GM21825 (cell line): ENCODE data around the gene SUSD6.
"Not testable (repeated sequence)": the region's sequence is repeated elsewhere in the genome, so short reads cannot be mapped to it uniquely, and the experiment has no call there.

ENCODE experiments used
- ATAC-seq: cut with Tn5 transposase; IDR thresholded peaks from one replicate; pipeline ENCODE4 v1.9.1; 2021; ENCODE audit warnings: mild to moderate bottlenecking, moderate library complexity; ENCODE audit not compliant: unreplicated experiment

The SUSD6 gene

DNA sequence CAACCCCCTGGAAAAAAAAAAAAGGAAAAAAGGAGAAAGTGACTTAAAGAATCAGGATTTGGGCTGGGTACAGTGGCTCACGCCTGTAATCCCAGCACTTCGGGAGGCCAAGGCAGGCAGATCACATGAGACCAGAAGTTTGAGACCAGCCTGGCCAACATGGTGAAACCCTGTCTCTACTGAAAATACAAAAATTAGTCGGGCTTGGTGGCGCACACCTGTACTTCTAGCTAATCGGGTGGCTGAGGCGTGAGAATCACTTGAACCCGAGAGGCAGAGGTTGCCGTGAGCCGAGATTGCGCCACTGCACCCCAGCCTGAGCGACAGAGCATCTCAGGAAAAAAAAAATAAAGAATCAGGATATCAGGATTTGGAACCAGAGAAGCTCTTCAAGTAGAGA lies 36.2 kb downstream of the SUSD6 start:
- not testable (repeated sequence) for ATAC-seq

DNA sequence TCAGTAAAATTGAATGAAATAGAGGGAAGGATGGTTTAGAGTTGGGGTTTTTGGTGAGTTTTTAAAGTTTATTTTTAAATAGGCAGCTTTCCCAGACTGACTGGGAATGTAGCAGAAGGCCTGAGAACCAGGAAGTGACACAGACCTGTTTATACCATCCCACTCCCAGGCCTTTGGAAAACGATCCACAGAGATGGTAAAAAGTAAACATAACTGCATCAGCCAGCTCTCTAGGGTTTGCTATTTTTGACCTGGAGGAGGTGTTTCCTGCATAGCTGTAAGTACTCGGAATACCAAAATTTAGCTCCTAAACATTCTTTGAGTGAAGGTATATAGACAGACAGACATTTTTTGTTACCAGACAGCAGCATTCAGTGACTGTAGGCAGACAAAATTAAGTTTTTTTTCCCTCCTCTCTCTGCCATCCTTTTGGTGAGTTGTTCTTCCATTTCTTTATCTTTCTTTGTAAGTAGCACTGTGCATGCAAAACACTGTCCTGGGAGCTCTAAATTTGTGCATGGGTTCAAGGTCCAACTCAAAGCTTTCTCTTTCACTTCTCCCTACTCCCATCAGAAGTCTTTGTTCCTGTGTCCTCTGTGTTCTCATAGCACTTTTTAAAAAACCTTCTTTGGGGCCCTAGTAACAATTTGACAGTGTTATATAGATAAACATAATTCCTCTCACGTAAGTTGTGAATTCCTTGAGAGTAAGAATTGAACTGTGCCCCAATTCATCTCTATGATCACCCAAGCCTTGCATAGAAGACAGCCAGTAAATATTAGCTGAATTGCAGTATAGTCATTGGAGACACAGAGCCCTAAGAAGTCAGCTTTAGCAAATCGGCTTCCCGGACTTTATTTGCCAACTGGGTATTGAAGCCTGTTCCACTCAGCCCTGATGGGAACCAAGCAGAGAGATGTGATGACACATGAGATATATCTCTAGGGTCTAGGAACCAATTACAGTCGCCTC lies 37.4 kb downstream of the SUSD6 start:
- no peak for ATAC-seq

DNA sequence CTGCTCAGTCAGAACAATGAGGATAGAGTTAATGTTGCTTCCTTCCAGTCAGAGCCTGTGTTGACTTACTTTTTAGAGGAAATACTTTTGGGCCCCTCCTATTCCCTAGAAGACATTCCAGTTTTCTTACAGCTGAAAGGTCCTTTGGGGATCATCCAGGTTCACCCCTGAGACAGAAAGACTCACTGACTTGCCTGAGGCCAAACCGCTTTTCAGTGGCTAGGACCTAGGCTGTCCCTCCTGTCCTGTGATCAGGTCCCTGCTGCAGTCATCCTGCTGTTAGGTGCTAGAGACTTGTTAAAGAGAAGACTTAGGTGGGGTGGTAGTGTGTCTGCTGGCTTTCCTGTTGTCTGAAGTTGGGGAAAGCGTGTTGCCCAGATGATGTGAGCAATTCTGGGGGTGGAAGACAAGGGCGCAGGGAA lies 39.6 kb downstream of the SUSD6 start:
- no peak for ATAC-seq

DNA sequence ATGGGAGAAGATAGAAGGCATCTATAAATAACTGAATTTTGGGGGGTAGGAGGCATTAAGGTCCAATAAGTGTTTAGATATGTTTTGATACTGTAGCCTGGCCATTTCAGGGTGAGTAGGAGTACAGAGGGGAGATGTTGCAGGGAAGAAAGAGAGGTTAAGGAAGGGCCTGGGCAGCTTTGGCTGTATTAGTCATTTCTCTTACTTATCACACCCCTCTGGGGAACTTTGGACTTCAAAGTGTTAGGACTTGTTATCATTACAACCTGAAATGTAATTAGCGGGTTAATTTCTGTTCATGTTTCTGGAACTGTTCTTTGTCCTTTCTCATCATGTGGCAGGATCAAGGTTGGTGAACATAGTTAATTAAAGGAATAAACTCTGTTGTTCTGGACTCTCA lies 40.3 kb downstream of the SUSD6 start:
- no peak for ATAC-seq

DNA sequence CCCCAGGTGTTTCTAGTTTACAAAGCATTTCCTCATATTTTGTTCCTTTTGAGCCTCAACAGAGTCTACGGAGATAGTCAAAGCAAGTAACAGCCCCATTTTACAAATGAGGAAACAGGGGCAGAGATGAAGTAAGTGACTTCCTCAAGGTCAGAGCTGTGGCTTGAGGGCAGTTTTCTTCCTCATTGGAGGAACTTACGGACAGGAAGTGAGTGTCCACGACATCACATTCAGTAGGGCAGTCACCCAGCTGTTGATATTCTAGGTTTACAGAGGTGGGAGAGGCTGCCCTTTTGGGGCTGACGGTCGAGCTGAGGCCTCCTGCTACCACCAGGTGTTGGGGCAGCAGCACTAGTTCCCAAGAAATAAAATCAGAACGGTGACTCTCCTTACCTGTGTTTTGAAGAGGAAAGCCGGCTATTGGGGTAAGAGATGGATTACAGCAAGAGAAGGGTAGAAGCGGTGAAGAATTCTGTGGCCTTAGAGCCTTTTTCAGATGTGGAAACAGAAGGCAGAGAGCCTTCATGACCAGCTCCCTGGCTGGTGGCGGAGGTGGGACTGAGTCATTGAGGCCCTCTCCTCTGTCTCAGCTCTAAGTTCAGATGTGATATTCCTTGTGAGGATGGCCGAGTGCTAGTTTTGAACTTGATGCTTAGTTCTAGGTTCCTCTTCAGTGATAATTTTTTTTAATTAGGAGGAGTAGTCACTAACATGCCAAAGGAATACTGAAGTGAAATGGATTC lies 41.7 kb downstream of the SUSD6 start:
- no peak for ATAC-seq

DNA sequence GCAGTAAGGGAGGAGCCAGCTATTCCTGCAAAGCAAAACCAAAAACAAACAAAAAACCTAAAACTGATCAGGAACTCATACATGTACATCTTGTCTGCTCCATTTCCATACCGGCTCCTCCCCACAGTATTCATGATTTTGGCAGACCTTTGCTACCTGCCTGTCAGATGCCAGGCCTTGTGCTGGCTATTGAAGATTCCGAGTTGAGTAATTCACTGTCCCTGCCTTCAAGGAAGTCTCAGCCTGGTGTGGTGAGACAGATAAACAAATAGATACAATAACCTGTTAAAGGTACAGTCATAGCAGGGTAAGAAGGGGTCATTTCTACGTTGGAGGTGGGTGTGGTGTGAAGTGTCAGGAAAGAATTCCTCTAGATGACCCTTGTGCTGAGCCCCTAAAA lies 42.7 kb downstream of the SUSD6 start:
- ATAC-seq = no peak

DNA sequence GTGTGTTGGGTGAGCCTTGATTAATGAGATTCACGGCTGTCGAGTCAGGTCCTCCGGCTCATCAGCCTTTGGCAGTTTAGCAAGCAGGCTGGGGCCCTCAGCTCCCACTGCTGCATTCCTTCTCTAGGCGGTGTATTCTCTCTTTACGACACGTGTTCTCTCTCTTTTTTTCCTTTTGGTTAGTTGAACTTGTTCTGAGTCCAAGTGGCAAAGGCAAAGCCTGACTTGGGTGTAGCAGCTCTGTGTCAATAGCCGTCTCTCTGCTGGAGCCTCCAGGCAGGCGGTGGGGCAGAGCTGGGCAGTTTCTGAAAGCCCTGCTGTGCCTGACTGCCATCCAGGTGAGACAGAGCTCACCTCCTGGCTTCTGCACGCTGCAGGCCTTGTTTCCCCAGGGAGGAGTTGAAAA lies 46.6 kb downstream of the SUSD6 start:
- ATAC-seq = no peak

DNA sequence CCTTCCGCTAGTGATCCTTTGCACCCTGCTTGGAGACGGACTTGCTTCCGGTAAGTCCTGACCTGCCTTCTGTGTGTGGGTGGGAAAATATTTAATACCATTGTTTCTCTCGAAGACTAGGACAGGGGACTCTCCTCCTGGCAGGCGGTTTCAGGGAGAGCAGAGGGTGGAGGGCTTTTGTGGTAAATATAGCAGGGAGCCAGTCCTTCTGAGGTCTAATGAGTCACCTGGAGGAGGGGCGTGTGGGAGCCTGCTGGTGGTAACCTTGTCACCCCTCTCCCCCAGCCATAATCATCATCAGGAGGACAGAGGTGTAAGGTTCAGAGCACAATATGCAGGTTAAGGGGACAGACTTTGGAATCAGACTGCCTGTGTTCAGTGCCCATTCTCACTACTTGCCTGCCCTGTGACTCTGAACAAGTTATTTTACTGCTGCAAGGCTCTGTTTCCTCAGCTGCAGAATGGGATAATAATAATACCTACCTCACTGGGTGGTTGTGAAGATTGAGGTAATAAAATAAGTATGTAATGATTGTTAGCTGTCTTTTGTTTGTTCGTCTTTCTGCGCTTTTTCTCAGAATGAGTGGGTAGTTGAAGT lies 47.4 kb downstream of the SUSD6 start:
- no peak for ATAC-seq

DNA sequence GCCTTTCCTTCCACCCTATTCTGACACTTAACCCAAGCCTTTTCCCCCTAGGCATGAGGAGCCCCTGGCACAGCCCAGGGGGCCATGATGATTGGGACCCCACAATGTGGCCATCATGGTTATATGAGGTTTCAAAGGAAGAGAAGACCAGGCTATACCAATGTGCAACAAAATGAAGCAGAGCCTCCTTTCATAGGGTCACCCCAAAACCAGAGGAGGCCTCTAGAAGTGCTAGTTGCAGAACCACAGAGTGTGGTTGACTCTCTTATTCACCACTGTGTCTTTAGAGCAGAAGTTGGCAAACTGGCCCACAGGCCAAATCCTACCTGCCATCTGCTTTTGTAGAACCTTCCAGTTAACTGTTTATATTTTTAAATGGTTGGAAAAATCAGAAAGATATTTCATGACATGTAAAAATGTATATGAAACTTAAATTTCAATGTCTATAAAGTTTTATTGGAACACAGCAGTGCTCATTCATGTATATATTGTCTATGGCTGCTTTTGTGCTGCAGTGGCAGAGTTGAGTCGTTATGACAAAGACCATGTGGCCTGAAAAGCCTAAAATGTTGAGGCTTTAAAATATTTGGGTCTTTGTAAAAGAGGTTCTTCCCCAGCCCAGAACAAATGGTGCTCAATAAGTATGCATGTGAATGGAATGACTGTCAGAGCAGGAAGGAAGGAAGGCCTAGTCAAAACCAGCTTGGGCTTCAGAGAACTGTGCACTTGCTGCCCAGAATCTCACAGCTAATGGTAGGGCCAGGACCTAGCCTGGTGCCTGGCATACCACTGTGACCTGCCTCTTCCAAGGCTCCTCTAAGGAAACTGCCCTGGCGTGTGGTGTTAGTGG lies 49.2 kb downstream of the SUSD6 start:
- no peak for ATAC-seq

DNA sequence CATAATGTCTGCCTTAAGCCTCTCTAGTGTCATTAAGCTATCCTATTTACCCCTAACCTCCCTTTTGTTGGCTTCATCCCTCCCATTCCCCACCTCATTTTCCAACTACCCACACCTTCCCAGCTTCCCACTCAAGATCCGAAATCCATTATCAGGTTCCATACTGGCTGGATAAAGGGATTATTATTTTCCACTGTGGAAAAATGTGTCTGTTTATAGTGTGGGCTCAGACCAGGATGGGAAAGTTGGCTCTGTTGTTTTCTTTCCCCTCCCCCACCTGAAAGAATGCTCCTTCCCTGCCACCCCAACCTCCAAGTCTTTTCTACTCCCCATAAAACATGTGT lies 49.8 kb downstream of the SUSD6 start:
- ATAC-seq = no peak

DNA sequence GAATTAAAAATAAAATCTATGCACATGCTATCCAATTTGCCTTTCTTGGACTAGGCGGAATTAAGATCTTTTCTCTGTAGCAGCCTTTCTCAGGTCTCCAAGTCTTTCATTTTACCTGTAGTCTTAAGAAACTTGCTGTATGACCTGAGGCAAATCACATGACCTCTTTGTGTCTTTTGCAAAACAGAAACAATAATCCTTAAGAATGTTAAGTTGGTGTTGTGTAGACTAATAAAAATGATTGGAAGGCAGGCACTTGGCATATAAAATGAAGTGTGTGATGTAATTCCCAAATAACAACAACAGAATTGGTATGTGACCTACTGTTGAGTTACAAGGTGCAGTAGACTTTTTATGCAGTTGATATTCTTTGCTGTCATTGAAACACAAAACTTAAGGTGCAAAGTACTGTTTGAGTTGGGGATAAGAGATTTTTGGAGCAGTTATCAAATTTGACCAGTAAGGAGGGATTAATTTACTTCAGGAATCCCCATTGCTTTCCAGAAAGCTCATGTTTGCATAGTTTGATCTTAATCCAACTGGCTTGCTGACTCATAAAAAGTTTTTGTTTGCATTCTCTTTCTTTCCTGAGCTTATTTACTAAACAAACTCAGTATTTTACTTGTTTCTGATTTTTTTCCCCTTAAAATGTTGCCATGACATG lies 51.4 kb downstream of the SUSD6 start:
- no peak for ATAC-seq

DNA sequence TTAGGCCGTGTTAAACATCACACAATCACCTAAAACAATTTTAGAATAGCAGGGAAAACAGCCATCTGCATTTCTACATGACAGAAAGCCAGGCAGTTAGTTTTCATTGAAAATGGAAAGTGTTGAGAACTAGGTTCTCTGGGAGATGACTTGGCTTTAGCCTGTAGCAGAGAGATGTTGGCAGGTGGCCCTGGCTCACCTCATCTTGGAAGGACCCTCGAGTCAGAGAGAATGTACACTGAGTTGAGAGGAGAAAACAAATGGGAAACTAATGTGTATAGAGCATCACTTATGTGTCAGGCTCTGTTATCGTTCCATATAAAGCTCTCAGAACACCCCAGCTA lies 51.9 kb downstream of the SUSD6 start:
- ATAC-seq = no peak

DNA sequence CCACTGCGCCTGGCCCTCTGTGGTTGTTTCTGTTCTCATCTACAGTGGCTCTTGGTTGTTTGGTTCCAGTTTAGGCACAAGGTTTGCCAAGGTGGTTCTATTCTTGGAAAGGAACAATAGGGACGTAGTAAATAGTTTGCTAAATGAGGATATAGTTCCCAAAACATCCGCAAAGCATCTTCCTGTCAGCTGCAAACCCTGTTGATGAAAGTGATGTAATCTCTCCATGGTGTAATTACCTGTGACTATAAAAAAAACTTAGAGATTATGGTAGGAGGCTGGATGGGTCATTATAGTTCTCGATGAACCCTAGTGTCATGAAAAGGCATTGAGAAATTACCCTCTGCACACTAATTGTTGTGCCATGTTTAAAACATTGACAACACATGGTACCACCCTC lies 52.9 kb downstream of the SUSD6 start:
- ATAC-seq = no peak

DNA sequence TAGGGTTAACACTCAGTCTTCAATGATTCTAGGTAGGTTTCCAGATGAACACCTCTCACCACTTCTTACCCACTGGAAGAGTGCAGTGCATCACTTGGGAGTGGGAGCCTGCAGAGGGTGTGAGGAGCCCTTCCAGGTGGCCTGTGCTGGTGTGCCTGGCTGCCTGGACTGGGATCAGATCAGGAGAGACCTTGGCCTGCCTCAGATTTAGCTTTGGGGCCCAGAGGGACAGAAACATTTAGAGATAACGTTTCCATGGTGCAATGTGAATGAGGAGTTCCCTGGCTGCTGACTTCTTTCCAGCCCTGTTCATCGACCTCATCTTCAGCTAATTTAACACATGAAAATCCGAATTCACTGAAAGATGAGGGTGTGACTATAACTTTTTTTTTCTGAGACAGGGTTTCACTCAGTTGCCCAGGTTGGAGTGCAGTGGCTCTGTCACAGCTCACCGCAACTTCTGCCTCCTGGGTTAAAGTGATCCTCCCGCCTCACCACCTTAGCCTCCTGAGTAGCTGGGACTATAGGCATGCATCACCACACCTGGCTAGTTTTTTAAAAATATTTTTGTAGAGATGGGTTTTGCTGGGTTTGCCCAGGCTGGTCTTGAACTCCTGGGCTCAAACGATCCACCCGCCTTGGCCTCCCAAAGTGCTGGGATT lies 53.6 kb downstream of the SUSD6 start:
- ATAC-seq = no peak

DNA sequence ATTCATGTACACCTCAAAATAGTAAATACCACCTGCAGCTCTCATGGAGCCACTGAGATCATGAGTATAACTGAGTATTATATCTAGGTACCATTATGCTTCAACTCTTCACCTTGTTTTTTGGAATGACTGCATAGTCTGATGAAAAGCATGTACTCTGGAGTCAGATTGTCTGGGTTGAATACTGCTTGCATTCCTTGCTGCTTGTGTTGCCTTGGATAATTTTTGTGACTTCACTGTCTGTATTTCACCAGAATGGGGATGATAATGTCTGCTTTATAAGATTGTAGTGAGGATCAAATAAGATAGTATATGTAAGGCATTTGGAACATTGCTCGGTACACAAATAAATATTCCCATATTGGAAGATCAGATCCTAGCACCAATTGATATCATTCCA lies 54.2 kb downstream of the SUSD6 start:
- no peak for ATAC-seq

DNA sequence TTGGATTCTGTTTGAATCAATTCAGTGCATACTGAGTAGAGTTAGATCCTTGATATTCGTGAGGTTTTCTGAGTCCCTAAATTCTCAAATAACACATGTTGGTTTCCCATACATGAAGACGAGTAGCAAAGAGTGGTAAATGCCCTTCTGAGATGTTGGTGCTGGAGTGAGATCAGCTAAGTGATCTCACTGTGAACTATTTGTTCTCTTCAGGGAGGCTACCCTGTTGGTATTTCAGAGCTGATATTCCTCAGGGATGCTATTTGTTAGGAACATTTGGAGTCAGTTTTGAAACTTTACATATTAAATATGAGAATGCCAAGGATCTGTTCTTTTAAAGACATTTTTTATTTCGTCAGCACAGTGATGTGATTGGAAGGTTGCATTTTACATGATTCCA lies 54.7 kb downstream of the SUSD6 start:
- ATAC-seq = no peak

DNA sequence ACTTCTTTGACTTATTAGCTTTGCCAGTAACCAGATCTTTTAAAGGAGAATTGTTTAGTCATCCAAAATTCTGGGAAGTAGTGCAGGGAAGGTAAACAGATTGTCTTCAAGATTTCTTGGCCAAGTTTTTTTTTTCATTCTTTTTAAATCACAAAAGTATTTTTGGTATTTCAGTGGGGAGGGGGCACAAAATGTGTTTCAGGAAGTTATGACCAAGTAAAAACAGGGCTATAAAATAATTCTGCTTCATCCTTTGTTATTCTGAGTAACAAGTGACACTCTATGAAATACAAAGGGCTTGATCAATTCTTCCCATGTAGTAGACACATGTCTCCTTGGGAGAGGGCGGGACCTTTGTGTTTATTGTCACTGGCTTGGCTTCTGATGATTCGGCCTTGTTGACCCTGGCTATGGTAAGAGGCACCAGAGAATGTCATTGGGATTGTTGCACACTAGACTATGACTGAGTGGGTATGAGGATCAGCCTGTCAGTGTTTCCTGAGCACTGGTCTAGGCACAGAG lies 55.4 kb downstream of the SUSD6 start:
- ATAC-seq = no peak

DNA sequence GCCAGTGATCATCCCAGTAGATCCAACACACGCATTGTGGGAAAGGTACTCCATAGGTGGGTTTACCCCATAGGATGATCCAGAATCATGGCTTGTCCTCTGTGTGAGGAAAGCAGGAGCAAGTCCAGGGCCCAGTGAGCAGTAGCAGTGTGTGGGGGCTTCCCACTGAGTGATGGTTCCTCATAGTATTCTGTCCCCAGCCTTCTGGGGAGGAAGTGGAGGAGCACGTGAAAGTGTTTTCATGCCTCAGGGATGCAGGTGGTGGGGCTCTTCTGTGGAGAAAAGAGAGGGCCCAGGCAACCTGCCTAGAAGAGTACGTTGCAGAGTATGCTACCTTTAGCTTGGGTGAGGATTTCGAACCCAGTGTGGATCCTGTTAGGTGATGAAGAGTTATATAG lies 56.5 kb downstream of the SUSD6 start:
- ATAC-seq = no peak

DNA sequence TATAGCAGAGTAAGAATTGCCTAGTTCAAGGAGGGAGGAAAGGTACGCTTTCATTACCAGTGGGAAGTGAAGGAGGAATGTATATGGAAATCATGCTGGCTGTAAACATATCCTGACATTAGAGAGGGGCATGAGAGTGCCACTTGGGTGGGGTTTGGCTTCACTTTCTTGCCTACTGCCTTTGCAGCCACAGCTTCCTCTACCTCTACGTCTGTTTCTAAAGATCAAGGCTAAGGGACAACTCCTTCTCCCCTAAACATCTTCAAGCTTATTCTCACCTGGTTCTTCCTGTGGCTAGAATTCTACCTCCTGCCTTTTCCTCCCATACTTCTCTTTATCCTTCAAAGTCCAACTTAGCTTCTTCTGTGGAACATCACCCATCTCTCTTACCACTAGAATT lies 58.0 kb downstream of the SUSD6 start:
- ATAC-seq = no peak

DNA sequence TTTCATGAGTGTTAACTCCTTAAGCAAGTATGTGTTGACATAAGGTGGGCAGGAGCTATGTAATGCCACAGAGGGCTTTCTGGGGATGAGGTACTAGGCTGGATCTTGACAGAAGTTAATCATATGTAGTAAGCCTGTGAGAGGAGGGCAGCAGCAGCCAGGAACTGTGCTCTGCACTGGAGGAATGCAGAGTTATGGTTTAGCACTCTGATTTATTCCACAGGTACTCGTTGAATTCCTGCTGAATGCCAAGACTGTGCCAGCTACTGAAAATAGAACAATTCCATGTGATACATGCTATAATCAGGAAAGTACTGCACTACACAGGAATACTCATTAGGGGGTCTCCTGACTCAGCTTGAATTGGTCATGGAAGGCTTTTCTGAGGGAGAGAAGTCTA lies 58.7 kb downstream of the SUSD6 start:
- ATAC-seq = no peak
